AG09309 (cell line): ENCODE data around the gene HOOK2.

Experiments
- DNase-seq: peaks from one replicate; pipeline ENCODE4 v3.0.0-alpha.2; 2010; ENCODE audit warnings: low read depth
- H3K4me3 ChIP-seq: 2 replicates; pipeline ENCODE4 v1.5.1; 2011; ENCODE audit warnings: mild to moderate bottlenecking, low read depth, low read length, moderate library complexity; ENCODE audit not compliant: control insufficient read depth
- TF ChIP-seq, protein P1 (sequence below): IDR thresholded peaks from 2 replicates; pipeline ENCODE4 v1.5.1; 2011; ENCODE audit warnings: mild to moderate bottlenecking, low read depth, low read length, inconsistent platforms; ENCODE audit not compliant: insufficient read depth, control insufficient read depth; ENCODE audit errors: missing control alignments

The HOOK2 gene

DNA sequence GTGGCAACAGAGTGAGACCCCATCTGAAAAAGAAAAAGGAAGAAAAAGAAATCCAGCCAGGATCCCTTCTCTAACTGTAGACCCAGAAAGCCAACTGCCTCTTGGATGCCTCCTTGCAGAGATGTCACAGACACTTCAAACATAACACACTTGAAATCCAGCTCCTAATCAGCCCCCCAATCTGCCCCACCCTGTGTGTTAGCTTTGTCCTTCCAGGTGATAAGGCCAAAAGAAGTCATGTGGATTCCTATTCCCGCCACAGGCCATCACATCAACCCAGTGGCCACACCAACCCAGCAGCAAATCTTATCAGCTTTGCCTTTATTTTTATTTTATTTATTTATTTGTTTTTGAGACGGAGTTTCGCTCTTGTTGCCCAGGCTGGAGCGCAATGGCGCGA is 15.7 kb downstream of the HOOK2 start:
- TF ChIP-seq, protein P1, sequence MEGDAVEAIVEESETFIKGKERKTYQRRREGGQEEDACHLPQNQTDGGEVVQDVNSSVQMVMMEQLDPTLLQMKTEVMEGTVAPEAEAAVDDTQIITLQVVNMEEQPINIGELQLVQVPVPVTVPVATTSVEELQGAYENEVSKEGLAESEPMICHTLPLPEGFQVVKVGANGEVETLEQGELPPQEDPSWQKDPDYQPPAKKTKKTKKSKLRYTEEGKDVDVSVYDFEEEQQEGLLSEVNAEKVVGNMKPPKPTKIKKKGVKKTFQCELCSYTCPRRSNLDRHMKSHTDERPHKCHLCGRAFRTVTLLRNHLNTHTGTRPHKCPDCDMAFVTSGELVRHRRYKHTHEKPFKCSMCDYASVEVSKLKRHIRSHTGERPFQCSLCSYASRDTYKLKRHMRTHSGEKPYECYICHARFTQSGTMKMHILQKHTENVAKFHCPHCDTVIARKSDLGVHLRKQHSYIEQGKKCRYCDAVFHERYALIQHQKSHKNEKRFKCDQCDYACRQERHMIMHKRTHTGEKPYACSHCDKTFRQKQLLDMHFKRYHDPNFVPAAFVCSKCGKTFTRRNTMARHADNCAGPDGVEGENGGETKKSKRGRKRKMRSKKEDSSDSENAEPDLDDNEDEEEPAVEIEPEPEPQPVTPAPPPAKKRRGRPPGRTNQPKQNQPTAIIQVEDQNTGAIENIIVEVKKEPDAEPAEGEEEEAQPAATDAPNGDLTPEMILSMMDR: no peak
- no peak overlapping the region for H3K4me3 ChIP-seq
- DNase-seq: no peak

DNA sequence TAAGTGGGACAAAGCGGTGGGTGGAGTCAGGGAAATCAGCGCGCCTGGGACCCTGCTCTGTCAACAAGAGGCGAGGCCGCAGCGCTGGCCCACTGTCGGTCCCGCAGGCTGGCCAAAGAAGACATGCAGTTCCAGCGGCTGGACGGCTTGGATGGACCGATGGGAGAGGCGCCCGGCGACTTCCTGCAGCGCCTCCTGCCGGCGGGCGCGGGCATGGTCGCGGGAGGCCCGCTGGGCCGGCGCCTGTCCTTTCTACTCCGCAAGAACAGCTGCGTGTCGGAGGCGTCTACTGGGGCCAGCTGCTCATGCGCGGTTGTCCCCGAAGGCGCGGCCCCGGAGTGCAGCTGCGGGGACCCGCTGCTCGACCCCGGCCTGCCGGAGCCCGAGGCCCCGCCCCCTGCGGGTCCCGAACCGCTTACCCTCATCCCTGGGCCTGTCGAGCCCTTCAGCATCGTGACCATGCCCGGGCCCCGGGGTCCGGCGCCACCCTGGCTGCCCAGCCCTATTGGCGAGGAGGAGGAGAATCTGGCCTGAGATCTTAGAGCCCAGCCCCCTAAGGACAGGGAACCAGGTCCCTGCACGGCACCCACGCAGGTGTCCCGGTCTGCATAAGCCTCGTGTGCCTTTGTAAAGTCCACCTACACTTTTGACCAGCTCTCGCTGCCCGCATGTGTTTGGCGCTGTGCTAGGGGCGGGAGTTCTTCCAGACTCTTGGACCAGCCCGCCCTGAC is 17.6 kb downstream of the HOOK2 start:
- DNase-seq: no peak
- peak overlapping the region; percentile 34 for H3K4me3 ChIP-seq
- TF ChIP-seq, protein P1: peak; percentile 71

DNA sequence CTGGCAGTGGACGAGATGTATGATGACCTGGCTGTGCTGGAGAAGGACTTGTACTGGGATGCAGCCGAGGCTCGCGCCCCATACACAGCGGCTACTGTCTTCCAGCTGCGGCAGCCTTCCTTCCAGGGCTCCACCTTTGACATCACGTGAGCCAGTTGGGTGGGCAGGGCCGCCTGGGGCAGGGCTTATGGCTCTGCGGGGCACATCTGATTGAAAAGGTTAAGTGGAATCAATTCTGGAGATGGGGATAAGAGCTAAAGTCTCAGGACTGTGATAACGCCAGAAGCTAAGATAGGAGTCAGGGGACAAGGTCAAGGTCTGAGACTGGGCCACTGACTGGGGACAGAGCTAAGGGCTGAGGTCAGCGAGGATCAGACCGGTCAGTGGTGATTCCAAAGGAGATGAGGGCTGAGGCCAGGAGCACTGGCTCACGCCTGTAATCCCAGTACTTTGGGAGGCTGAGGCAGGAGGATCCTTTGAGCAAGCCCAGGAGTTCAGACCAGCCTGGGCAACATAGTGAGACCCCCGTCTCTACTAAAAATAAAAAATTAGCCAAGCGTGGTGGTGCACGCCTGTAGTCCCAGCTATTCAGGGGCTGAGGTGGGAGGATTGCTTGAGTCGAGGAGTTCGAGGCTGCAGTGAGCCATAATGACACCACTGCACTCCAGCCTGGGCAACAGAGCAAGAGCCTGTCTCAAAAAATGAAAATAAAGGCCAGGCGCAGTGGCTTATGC is 19.0 kb downstream of the HOOK2 start:
- TF ChIP-seq, protein P1: no peak

DNA sequence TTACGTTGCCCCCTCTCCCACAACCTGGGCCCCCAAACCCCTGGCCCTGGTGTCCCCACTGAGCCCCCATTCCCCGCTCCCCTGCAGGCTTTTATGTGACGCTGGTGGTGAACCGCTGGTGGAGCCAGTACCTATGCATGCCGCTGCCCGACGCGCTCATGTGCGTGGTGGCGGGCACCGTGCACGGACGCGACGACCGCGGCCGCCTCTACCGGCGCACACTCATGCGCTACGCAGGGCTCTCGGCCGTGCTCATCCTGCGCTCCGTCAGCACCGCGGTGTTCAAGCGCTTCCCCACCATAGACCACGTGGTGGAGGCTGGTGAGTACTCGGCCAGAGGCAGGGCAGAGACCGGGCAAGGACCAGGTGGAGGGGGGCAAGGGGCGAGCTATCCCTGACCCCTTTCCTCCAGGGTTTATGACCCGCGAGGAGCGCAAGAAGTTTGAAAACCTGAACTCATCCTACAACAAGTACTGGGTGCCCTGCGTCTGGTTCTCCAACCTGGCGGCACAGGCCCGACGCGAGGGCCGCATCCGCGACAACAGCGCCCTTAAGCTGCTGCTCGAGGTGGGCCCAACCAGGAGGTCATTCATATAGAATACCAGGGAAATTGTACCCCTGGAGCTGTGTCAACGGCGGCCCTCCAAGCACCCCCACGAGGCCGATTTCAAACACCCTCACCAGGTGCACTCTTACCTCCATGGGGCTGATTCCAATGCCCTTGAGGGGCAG is 20.7 kb downstream of the HOOK2 start:
- TF ChIP-seq, protein P1: no peak
- no peak for DNase-seq
- no peak overlapping the region for H3K4me3 ChIP-seq

More for the DNA sequence above, 19.0 kb downstream of the HOOK2 start:
- no peak overlapping the region for H3K4me3 ChIP-seq
- no peak for DNase-seq

DNA sequence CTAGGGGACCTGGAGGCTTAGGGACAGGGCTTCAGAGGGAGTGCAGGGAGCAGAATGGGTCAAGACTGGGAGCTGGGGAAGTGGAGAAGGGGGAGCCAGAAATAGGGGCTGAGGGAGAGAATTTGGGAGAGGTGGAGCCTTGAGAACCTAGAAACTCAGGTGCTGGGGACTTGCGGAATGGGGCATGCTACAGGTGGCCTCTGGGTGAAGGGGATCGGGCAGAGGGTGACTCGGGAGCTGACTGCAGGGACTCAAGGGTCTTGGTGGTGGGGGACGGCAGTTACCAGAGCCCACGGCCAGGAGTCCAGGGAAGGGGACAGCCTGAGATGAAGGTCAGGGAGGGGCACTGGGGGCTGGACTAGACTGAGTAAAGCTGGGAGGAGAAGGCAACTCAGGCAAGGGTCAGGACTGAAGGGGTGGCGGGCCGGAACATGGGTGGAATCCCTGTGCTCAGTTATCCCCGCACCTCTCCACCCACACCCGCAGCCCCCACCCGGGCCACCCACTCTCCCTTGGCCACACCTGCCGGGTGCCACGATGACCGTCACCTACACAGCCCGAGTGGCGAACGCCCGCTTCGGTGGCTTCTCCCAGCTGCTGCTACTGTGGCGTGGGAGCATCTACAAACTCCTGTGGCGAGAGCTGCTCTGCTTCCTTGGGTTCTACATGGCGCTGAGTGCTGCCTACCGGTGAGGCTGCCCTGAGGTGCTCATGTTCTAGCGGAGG is 23.1 kb downstream of the HOOK2 start:
- TF ChIP-seq, protein P1: no peak
- H3K4me3 ChIP-seq: no peak overlapping the region
- no peak for DNase-seq

DNA sequence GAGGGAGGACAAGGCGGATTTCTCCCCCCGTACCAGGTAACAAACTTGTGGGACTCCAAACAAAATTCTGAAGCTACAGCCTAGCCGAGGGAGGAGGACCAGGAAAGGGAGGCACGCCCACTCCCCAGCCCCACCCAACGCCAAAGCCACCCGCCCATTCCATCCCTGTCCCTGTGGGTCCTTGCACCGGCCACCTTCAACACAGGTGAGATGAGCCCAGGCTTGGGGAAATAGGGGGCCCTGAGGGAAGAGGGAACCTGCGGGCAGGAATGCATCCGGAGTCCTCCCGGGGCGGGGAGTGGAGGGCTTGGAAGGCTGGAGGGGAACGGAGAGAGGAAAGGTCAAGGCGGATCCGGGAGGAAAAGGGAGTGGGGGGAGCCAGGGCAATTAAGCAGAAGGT is 23.7 kb downstream of the HOOK2 start, which contains the start of gene BEST2:
Gene BEST2, plus strand, starts transcription at position 157 of the 400 bp plus-strand sequence. CDS start 802 bp downstream, outside the sequence.
- H3K4me3 ChIP-seq: no peak within 1 kb of the TSS
- TF ChIP-seq, protein P1: no peak
- no peak for DNase-seq
